ENCODE measurements around the gene PLCH1. TPM values are rescaled to one million over a fixed set of nuclear protein-coding genes. Genes with fewer than 3 reads are reported as not detected.

PLCH1 gene
- total and polyA plus RNA-seq, 2 of the 13 experiments (the other 11 are each of a cell fraction or from before 2014, with no cell fraction given) = 2.0 to 3.0 TPM

GRCh38 chr3:155737844-155738460, 6.9 kb downstream of the PLCH1 start:
- ChIA-PET POLR2A (interaction anchor here (0.6 to 2.9 kb wide), 9 partner anchors 9 to 132 kb away, joined by 3 to 12 read pairs (median 4); partner anchors contain the start of genes C3orf33 and SLC33A1), CTCF (ENCODE audit: low intra/inter-chr PET ratio, low total read pairs) (no interaction called here)
- Histone ChIP-seq H3K9me3 (ENCODE audit: low read length) (no peaks in the 10 kb centered on the region), H3K4me1 (ENCODE audit: insufficient read depth, low read length) (peaks cover 39% of the 10 kb centered on the region), H3K36me3 (replicated peaks in 1 of 2; ENCODE audit: control insufficient read depth in 1 of 2, insufficient read depth in 2 of 2, low read length in 2 of 2) (no peaks in the 10 kb centered on the region), H3K9ac (ENCODE audit: insufficient read depth, low read depth, low read length) (peak overlapping the region; percentile 44), H3K4me3 (replicated peaks in 1 of 3; ENCODE audit: insufficient read depth in 1 of 3, low read depth in 2 of 3, low read length in 3 of 3) (peak overlapping the region; percentile 51 to 60 (median 52)), H3K27me3 (ENCODE audit: control insufficient read depth in 1 of 2, insufficient read depth in 2 of 2, low read length in 2 of 2) (no peaks in the 10 kb centered on the region; a peak in 1 of 5 replicates), H3K4me2 (ENCODE audit: low read depth, low read length) (peak overlapping the region; percentile 89), H4K20me1 (ENCODE audit: insufficient read depth, low read length) (no peaks in the 10 kb centered on the region), H2AFZ (ENCODE audit: low read length) (peak overlapping the region; percentile 15), H3K79me2 (ENCODE audit: insufficient read depth, low read length) (no peaks in the 10 kb centered on the region), H3K27ac (ENCODE audit: extremely low read length, insufficient read depth, low read length) (peak overlapping the region; percentile 69)
- ATAC-seq (peak; percentile 99), FAIRE-seq (peak; percentile 97), DNase-seq (ENCODE audit: low spot score) (peak; percentile 90)
- intact Hi-C loops (cut with micrococcal nuclease; ENCODE audit: unreplicated experiment) = loop anchor here (2.0 kb wide), 1 partner anchor 133 kb away; the partner anchor contains the start of gene GMPS
- 7% methylated on average over 8 of the region's 8 CpGs for WGBS (ENCODE audit: low lambda C conversion rate)
- no TSS peak for BruUV-seq (replicated peaks)
- in situ Hi-C loops (cut with HindIII; ENCODE audit: extremely low pct_ligation_motif_present, low pct_unique_long_range_greater_than_20kb) = no loop called here
- TF ChIP-seq ZNF768 (CRISPR knock-in tag; IDR thresholded peaks at IDR 0.05) (no peak), FOXP4 (CRISPR knock-in tag; IDR thresholded peaks at IDR 0.05) (peak; percentile 41), ELF1 (CRISPR knock-in tag; IDR thresholded peaks at IDR 0.05) (peak; percentile 71), MAFK (conservative IDR thresholded peaks at IDR 0.05 in 1 of 2, IDR thresholded peaks at IDR 0.05 in 1 of 2; ENCODE audit: low read length in 2 of 2) (no peak), ERF (CRISPR knock-in tag; IDR thresholded peaks at IDR 0.05) (0 out of 2 replicates have a peak, but pooled peaks have one; percentile 13), HMGXB3 (CRISPR knock-in tag; IDR thresholded peaks at IDR 0.05; ENCODE audit: borderline replicate concordance) (no peak), TBX2 (CRISPR knock-in tag; IDR thresholded peaks at IDR 0.05; ENCODE audit: borderline replicate concordance) (peak; percentile 36; the same call in 1 of the 2 replicates), ZSCAN31 (CRISPR knock-in tag; IDR thresholded peaks at IDR 0.05; ENCODE audit: low read depth) (0 out of 2 replicates have a peak, but pooled peaks have one; percentile 66), ZNF292 (CRISPR knock-in tag; IDR thresholded peaks at IDR 0.05; ENCODE audit: borderline replicate concordance, low read depth) (peak; percentile 22; the same call in 1 of the 2 replicates), POLR2A (IDR thresholded peaks at IDR 0.05; ENCODE audit: insufficient read depth in 1 of 2, low read depth in 2 of 2, low read length in 2 of 2) (peak; percentile 43 to 63; a peak in 3 of 4 replicates), ZNF788 (CRISPR knock-in tag; IDR thresholded peaks at IDR 0.05; ENCODE audit: borderline replicate concordance) (0 out of 2 replicates have a peak, but pooled peaks have one; percentile 32), SAP130 (CRISPR knock-in tag; IDR thresholded peaks at IDR 0.05; ENCODE audit: low read depth) (peak; percentile 63), ZNF501 (CRISPR knock-in tag; IDR thresholded peaks at IDR 0.05) (0 out of 2 replicates have a peak, but pooled peaks have one; percentile 46), ASH2L (IDR thresholded peaks at IDR 0.05; ENCODE audit: insufficient read length, low read depth, low read length) (peak; percentile 23), ATF1 (CRISPR knock-in tag; IDR thresholded peaks at IDR 0.05) (0 out of 2 replicates have a peak, but pooled peaks have one; percentile 20)
- TF ChIP-seq, protein P1, sequence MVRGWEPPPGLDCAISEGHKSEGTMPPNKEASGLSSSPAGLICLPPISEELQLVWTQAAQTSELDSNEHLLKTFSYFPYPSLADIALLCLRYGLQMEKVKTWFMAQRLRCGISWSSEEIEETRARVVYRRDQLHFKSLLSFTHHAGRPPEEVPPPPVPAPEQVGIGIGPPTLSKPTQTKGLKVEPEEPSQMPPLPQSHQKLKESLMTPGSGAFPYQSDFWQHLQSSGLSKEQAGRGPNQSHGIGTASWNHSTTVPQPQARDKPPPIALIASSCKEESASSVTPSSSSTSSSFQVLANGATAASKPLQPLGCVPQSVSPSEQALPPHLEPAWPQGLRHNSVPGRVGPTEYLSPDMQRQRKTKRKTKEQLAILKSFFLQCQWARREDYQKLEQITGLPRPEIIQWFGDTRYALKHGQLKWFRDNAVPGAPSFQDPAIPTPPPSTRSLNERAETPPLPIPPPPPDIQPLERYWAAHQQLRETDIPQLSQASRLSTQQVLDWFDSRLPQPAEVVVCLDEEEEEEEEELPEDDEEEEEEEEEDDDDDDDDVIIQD (CRISPR knock-in tag; IDR thresholded peaks at IDR 0.05; ENCODE audit: low read depth) = peak; percentile 30; the same call in 1 of the 2 replicates

Measured in HepG2 (cell line).